HG02571 (cell line): ENCODE results near the gene YWHAH.

Experiments
- ATAC-seq: cut with Tn5 transposase; IDR thresholded peaks from one replicate; pipeline ENCODE4 v1.9.1; 2021; ENCODE audit warnings: mild to moderate bottlenecking, moderate library complexity; ENCODE audit not compliant: unreplicated experiment

Gene YWHAH

DNA sequence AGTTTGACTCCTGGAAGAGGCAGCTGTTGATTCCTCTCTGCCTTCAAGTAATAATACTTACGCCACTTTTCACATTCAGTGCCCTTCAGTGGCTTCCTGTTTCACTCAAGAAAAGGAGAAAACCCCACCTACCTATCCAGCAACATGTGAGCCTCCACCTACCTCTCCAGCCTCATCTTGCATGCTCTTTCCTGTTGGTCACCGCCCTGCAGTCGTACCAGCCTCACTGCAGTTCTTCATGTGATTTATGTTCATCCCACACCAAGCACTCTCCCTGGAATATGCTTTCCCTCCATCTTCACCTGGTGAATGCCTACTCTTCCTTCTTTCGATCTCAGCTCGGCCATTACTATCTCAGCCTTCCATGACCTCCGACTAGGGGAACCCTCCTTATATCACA is 21.8 kb upstream of the YWHAH start:
- no peak for ATAC-seq

DNA sequence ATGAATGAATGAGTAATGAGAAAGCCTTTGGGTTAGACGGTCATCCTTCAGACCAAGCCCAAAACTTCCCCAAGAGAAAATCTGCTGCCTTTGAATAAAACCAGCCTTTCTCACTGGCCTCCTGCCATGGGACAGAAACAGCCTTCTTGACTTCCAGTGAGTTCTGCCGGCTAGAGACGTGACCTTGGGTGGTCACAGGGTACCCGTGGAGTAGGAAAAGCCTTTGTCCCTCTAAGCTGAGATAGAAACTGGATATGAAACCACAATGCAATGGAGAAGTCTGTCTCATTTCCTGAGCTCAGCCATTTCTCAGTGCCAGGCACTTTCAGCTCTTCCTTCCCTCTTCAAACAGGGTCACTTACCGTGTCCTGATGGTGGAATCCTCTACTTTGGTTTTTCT is 21.2 kb upstream of the YWHAH start:
- no peak for ATAC-seq

DNA sequence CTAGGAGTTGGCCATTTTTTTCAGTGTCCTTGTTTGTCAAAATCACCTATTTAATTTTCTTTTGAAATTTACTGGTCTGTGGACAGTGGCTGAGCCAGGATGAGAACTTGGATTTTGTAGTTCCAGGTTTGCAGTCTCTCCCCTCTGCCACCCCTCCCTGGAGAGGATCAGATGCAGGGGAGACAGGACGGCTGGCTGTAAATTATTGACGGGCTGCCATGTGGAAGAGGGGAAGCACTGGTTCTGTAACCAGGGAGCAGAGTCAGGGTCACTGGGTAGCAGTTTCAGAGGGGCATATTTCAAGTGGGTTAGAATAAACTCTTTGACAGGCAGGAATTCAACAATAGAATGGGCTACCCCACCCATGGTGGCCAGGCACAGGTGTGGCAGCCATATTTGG is 20.6 kb upstream of the YWHAH start:
- ATAC-seq = no peak

DNA sequence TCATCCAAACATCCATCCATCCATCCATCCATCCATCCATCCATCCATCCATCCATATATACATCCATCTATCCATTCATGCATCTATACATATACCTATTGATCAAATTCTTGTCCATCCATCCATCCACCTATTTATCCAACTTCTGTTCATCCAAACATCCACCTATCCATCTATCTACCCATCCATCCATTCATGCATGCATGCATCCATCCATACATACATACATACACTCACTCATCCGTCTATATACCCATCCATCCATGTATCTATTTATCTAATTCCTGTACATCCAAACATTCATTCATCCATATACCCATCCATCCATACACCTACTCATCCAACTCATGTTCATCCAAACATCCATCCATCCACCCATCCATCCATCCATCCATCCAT is 19.3 kb upstream of the YWHAH start:
- ATAC-seq = no peak

DNA sequence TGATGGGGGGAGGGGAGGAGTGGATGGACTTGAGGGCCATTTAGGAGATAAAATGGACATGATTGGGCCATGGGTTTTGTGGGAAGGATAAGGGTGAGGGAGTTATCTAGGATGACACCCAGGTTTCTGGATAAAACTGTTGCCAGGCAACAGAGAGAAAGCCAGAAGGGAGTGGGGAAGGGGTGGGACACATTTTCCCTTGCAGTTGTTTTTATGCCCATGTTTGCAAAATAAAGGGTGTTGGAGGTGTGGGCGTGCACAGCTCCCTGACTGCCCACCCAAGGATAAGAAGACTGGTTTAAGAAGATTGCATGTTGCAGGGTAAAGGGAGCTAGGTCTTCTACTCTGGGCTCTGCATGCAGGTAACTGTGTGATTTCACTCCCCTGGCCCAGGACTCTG is 18.3 kb upstream of the YWHAH start:
- no peak for ATAC-seq

DNA sequence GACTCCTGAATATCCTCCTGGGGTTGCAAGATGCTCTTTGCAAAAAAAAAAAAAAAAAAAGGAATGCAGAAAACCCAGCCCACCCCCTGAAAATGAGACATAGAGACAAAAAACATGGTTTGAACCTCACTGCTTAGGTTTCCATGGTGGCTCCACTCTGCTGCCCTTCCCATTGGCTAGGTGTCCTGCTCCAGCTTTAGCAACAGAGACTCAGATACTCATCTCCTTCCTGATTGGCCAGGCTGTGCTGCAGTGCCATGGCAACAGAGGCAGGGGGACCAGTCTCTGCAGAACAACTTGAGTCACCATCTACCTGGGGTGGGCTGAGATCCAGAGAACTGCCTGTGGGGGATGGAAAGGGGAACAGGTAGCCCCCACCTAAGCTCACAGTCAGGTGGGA is 17.4 kb upstream of the YWHAH start:
- no peak for ATAC-seq

DNA sequence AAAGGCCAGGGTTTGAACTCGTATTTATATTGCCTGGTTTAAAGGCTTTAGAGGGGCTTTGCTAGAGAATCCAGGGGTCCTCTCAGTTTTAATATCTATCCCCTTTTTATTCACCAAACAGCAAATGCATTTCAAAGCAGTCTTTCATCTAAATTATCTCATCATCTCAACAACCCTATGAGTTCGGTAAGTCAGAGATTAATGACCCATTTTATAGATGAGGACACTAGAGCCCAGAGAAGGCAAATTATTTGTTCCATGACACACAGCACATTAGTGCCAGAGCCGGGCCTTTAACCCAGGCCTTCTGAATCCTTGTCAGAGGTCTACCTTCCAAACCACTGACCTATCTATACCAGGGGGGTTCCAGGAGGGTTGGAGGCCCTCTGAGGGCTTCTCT is 16.8 kb upstream of the YWHAH start:
- no peak for ATAC-seq

DNA sequence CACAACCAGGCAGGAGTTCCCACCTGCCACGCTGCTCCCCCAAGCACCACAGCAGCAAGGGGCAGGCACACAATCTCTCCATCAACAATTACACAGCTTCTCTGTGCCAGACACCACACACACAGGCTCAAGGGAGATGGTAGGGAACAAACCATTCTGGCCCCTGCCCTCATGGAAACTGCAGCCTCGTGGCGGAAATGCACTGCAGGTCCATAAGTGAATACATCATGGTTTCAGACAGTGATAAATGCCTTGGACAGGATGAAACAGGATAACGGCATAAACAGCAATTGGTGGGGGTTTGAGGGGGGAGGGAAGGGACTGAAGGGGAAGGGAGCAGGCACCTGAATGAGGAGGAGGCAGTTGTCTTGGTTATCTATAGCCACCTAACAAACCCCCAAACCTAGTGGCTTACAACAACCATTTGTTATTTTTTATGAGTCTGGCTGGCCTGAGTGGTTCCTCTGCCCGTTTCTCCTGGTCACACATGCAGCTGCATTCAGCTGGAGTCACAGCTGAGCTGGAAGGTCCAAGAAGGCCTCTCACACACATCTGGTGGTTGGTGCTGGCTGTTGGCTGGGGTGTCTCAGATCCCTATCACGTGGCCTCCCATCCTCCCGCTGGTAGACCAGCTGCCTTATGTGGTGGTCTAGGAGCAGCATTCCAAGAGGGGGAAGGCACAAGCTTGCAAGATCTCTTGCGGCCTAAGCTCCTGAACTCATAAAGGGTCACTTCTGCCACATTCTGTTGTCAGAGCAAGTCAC is 15.0 kb upstream of the YWHAH start:
- no peak for ATAC-seq

DNA sequence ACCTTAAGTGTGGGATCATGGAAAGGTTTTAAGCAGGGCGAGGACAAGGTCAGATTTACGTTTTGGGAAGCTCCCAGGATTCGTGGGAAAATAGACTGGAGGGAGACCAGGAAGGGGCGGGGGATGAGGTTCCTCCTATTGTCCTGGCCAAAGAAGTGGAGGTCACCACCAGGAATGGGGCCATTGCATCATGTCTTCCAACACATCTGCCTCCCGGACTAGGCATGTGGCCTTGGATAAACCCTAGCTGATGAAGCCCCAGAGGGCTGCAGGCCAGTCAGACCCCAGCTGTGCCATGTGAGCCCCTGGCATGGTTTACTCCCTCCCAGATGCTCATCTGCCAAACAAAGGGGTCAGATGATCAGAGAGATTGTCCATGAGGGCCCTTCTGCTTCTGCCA is 11.5 kb upstream of the YWHAH start:
- no peak for ATAC-seq

DNA sequence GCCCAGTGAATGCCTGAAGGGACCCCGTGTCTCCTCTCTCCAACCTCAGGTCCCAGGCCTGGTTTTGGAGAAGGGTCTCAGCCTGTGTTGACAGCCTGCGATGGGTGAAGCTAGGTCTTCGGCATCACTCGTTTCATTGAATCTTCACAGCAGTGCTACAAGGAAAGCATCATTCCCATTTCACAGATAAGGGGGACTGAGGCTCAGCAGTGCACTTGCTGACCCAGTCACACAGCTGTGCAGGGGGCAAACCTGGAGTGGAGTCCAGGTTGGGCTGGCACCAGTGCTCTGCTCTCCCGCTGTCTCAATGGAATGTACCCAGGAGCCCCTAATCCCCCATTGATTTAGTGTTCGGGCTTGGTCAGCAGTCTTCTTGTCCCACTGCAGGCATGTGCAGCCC is 10.9 kb upstream of the YWHAH start:
- no peak for ATAC-seq

DNA sequence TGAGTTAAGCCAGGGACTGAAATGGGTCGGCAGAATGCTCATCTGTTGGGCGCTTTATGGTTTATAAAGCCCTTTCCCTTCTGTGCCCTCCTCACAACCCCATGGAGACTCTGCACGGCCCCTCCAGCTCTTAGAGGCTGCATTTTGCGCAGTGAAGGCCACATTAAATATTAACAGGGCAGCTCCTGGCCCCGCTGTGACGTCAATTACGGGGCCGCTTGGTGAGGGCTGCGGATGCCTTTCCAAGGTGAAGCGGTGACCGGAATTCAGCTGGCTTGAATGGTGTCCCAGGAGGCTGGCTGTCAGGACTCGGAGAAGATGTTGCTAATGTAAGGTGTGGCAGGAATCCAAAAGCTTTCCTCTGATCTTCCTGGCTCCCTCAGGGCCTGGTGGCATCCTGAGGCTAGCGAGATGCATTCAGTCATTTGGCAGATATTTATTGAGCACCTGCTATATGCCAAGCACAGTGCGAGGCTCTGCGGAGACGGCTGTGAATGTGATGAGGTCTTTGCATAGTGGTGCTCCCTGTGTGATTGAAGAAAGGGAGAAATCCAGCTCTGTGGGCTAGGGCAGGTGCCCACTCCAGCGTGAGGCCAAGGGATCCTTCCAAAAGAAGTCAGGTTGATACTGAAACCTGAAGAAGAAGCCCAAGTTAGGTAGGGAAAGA is 10.4 kb upstream of the YWHAH start:
- ATAC-seq = no peak

DNA sequence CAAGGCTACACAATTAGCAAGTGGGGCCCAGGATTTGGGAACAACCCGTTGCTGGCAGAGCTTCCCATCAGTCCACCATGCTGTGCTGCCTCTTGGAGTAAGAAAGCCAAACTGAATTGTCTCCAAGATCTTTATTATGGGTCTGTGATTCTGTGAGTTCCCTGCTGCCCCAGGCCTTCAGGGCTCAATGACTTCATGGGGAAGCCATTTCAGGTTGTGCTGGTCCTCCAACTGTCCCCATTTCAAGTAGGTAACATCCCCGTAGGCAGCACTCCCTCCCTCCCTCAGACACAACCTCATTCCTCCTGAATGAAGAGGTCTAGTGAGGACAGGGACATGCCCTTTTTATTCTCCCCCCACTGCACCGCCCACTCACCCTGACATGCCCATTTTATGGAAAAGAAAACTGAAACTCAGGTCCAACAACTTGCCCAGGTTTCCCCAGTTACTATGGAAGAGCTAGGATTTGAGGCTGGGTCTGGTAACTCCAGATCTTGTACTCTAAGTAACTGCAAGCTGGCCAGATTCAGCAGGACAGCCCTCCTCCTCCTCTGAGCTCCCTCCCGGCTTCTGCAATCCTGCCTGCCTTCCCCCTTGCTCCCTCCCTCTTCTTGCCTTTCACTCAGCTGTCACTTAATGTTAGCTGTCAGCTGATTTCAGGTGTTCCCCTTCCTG is 8.2 kb upstream of the YWHAH start:
- ATAC-seq = no peak

DNA sequence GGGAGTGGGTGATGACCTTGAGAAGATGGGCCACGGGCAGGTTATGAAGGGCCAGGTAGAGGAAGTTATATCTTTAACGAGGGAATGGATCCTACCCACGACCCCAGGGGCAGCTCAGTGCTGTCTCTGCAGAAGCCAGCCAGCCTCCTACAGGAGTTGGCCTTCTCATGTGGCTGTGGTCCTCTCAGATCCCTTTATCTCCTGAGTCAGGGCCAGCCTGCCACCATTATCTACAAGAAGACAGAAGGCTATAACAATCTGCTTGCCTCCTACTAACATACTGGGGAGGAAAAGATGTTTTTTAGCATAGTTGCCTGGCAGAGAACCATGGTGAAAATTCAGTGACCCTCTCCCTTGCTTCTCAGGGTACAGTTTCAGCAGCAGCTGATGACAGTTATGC is 7.0 kb upstream of the YWHAH start:
- ATAC-seq = no peak

DNA sequence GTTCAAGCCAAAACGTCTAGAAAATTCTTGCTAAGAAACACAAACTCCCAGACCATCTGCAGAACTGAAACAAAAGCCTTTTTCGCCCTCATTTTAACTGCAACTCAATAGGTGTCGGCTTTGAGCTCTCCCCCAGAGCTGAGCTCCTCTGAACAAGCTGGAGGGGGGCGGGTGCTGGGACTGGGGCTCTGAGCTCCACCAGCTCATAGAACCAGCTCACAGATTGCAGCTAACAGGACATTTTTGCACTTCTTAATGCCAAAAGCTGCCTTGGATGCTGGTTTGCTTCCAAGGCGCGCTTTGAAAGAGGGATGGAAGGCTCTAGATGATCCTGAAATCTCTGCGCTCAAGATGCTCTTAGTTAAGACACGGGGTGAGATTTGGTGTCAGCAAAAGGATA is 6.0 kb upstream of the YWHAH start:
- ATAC-seq = no peak

DNA sequence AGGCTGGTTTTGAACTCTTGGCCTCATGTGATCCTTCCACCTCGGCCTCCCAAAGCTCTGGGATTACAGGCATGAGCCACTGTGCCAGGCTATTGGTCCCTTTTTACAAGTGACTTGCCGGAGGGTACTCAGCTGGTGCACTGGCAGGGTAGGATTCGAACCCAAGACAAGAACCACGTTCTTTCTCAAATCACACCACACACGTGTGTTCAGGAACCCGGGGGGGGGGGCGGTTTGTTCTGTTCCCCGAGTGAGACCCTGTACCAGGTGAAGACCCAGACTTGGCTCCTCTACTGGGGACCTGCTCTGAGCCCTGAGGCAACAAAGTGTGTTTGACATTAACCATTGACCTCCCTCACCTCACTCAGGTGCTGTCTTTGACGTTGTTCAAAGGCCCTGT is 3.8 kb upstream of the YWHAH start:
- no peak for ATAC-seq

DNA sequence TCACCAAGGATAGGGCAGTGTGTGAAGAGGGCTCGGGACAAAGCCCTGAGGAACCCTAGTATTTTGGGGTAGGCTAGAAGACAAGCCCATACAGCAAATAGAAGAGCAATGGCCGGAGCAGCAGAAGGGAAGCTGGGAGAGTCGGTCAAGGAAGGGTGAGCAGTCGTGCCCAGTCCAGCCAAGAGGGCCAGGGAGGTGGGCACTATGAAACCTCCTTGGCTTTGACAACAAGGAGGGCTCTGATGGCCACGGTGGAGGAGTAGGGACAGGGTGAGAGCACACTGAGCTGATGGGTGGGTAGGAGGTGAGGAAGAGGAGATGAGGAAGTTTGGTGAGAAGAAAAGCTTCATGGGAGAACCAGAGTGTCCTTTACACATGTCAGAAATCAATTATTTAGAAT is 2.2 kb upstream of the YWHAH start:
- ATAC-seq = no peak

DNA sequence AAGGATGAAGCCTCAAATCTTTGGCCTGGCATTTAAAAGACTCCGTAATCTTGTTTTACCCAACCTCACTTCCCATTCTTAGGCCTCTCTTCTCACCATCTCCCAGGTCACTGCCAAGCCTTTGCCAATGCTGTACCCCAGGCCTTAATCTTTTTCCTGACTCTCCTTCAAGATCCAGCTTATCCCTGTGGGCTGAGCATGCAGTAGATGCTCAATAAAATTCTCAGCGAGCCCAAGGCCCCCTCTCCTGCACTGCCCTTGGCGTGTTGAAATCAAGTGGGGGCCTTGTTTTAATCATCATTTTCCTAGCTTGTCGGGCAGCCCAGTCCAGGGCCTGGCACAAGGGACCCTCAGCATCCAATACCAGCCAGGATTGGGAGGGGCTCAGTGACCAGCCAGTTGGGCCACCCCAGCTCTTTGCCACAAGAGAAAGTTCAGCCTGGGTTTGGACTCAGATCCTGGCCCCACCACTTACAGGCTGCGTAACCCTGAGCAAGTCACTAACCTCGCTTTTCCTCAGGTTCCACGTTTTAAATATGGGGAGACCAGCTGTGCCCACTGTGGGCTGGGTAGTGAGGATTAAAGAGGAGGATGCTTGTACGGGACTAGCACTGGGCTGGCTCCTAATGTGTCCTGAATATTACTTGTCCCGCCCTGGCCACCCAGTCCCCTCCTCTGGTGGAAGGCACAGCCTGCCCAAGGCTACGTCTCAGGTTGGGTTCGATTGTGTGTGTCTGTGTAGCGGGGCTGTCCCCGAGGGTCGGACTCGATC is 943 bp upstream of the YWHAH start:
- no peak for ATAC-seq

DNA sequence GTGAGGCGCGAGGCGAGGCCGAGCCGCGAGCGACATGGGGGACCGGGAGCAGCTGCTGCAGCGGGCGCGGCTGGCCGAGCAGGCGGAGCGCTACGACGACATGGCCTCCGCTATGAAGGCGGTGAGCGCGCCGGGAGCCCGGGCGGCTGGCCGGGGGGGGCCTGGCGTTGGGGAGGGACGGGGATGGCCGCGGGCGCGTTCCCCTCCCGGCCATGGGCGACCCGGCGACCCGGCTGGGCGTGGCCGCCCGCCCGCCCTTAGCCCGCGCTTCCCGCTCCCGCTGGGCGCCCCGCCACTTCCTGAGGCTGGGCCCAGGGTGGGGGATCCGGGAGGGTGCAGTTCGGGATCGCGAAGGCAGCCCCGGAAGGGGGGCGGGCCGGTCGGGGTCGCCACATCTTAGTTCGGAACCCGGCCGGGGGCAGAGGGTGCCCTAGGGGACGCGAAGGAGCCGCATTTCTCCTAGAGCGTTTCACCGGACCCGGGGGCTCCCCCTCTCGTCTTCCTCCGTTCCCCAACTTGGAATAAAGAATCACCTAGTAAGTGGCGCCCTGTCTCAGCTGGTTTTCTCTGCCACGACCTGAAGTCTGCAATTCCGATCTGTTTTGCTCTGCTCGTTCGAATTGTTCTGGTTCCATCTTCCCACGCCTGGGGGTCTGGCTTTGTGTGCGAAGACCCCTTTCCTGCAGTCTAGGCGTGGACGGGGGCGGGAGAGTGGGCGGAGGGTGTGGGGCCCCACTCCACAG is 536 bp downstream of the YWHAH start:
- peak; percentile 13 for ATAC-seq

DNA sequence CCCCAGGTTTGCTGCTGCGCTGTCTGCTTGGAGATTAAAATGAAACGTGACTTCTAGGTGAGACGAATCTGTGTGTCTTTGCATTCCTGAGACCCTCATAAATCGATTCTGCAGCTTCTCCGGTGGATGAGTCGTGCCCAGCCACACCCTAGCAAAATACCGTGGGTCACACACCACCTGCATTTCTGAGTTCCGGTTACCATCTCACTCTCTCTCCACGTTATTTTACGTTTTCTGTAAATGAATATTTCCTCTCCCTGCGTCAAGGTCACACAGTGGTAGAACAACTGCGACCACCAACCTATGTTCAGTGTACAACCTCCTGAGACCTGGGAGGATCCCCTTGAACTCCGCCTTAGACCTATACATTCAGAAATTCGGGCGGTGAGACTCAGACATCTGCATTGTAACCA is 1.1 kb downstream of the YWHAH start:
- ATAC-seq = no peak

DNA sequence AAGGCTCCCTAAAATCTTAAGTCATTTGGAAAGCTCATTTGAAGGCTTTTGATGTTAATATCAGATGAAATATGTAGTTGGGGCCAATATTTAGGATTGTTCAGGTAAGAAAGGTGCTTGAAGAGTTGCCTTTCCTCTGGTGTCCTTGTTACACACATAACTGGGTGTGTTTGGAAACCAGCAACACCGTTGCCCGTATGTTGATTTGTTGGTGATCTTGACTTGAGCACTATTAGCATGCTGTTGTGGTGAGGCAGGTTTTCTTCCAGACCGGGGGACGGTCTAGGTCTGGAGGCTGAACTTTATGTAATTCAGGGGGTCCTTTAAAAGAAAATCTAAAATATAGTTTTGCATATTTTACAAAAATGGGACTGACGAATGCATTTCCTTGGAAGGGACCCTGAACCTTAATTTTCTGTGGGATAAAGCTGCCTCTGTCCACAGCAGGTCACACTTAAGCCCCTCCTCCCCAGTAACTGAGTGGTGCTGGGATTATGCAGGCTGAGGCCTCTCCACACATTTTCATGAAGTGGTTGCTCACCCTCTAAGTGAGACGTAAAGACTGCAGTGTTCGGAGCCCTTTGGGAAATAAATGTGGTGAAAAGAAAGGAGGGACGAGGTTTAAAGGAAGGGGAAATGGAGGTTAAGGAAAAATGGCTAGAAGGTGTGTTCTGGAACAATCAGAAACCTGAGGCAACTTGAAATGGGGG is 1.8 kb downstream of the YWHAH start:
- ATAC-seq = no peak
